Mammary epithelial cell (primary cell): ENCODE measurements around the gene HEXD.

Source experiments
- CTCF ChIP-seq, 2 donors: IDR thresholded peaks in 1 of 2; conservative IDR thresholded peaks in 1 of 2; 2 replicates each; pipeline ENCODE4 v1.5.1; 2011 to 2012; ENCODE audit warnings: inconsistent platforms in 2 of 2, low read length in 2 of 2, mild to moderate bottlenecking in 2 of 2, control low read depth in 1 of 2, low read depth in 1 of 2; ENCODE audit not compliant: insufficient read depth in 1 of 2; ENCODE audit errors: extremely low read depth in 1 of 2
- EZH2 ChIP-seq: IDR thresholded peaks from 2 replicates; pipeline ENCODE4 v1.6.1; 2012; ENCODE audit warnings: low read length, inconsistent platforms, borderline replicate concordance

- TF ChIP-seq EZH2 = no peak
- TF ChIP-seq CTCF (conservative IDR thresholded peaks at IDR 0.05 in 1 of 2, IDR thresholded peaks at IDR 0.05 in 1 of 2; ENCODE audit: extremely low read depth in 1 of 2, insufficient read depth in 1 of 2, low read depth in 1 of 2, low read length in 2 of 2) = no peak
These were observed 14.2 kb upstream of the HEXD start for GRCh38 chr17:82403662-82404660.
